GM12865 (cell line): ENCODE data around the gene IRF7.

Source experiments
- DNase-seq: peaks from one replicate; pipeline ENCODE4 v3.0.0; 2010; ENCODE audit warnings: low read depth
- H3K4me3 ChIP-seq: 2 replicates; pipeline ENCODE4 v1.5.1; 2011; ENCODE audit warnings: mild to moderate bottlenecking, low read depth, low read length, control low read depth
- CTCF ChIP-seq: IDR thresholded peaks from 2 replicates; pipeline ENCODE4 v1.5.1; 2011; ENCODE audit warnings: low read length, control low read depth, low read depth, inconsistent platforms; ENCODE audit not compliant: insufficient read depth; ENCODE audit errors: missing control alignments

Gene IRF7

GRCh38 chr11:630871-631270 is 15.1 kb upstream of the IRF7 start:
- no peak overlapping the region for H3K4me3 ChIP-seq
- peak; percentile 54 for DNase-seq
- TF ChIP-seq CTCF = no peak

GRCh38 chr11:629237-629583 is 13.5 kb upstream of the IRF7 start:
- H3K4me3 ChIP-seq = peak overlapping the region; percentile 39
- peak; percentile 2 for TF ChIP-seq CTCF
- DNase-seq = peak; percentile 82

GRCh38 chr11:628056-628455 is 12.3 kb upstream of the IRF7 start:
- TF ChIP-seq CTCF = no peak
- no peak overlapping the region for H3K4me3 ChIP-seq
- DNase-seq = no peak

- DNase-seq = no peak
- no peak overlapping the region for H3K4me3 ChIP-seq
- TF ChIP-seq CTCF = no peak
Observed at GRCh38 chr11:627308-627576, 11.5 kb upstream of the IRF7 start.

GRCh38 chr11:626475-627307 is 10.9 kb upstream of the IRF7 start, which contains the start of gene SCT:
Gene SCT, minus strand, starts transcription at chr11:627181. Its CDS starts 38 bp downstream, at chr11:627143.
- no peak within 1 kb of the TSS for H3K4me3 ChIP-seq

GRCh38 chr11:625636-626268 is 10.0 kb upstream of the IRF7 start:
- no peak overlapping the region for H3K4me3 ChIP-seq
- no peak for DNase-seq
- no peak for TF ChIP-seq CTCF

More at GRCh38 chr11:626475-627307, 10.9 kb upstream of the IRF7 start, which contains the start of gene SCT:
- TF ChIP-seq CTCF = no peak
- no peak for DNase-seq
